NCI-H460 (cell line): ENCODE results near the gene CADPS. TPM values are rescaled to one million over a fixed set of nuclear protein-coding genes. Genes with fewer than 3 reads are reported as not detected.

Experiments used
- DNase-seq: peaks from one replicate; pipeline ENCODE4 v3.0.0-alpha.2; 2016; ENCODE audit warnings: low read depth; ENCODE audit errors: extremely low read depth
- total RNA-seq: library from RNA; depleted of rRNA; stranded (reverse); fragments of >200 nt; shearing (Covaris generic); gene quantifications from 2 replicates; pipeline ENCODE4 v1.2.3, GENCODE V29; 2014

The CADPS gene
- total RNA-seq, 1 experiment from 2014 or later: not detected

DNA sequence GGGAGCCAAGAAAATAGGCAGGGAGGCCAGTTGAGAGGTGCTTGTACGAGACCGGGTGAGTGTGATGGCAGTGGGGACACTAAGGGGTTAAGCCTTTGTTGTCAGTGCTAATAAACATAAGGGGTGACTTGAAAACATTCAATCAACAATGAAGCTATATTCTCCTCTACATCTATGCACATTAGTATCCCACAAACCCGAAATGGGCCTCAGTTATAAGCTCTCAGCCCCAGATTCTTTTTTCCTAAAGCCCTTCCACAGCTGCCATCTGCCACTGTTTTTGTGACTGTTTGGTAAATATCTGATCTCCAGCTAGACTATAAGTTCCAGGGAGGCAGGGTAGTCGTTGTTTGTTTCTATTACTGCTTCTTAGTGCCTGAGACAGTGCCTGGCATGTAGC is 118.2 kb downstream of the CADPS start:
- DNase-seq: no peak

GRCh38 chr3:62755285-62755684 is 119.9 kb downstream of the CADPS start:
- DNase-seq: no peak

GRCh38 chr3:62749657-62750056 is 125.6 kb downstream of the CADPS start:
- DNase-seq: no peak

GRCh38 chr3:62749130-62749529 is 126.1 kb downstream of the CADPS start:
- no peak for DNase-seq

DNA sequence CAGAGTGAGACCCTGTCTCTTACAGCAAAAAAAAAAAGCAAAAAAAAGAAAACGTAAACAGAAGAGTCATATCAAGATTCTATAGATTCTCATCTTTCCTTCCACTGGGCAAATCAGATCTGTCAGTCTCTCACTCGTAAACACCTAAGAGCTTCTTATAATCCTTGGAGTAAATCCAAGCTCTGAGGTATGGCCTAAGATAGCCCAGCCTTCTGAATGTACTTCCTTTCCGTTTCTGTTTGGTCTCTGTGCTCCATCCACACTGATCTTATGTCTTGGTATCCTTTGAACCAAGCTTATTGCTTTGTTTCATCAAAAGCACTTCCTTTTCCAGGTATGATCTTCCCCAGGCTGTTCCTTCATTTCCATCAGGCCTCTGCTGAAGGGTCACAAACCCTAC is 137.8 kb downstream of the CADPS start:
- DNase-seq: no peak

- DNase-seq: no peak
Observed at GRCh38 chr3:62735510-62735909, 139.7 kb downstream of the CADPS start.

DNA sequence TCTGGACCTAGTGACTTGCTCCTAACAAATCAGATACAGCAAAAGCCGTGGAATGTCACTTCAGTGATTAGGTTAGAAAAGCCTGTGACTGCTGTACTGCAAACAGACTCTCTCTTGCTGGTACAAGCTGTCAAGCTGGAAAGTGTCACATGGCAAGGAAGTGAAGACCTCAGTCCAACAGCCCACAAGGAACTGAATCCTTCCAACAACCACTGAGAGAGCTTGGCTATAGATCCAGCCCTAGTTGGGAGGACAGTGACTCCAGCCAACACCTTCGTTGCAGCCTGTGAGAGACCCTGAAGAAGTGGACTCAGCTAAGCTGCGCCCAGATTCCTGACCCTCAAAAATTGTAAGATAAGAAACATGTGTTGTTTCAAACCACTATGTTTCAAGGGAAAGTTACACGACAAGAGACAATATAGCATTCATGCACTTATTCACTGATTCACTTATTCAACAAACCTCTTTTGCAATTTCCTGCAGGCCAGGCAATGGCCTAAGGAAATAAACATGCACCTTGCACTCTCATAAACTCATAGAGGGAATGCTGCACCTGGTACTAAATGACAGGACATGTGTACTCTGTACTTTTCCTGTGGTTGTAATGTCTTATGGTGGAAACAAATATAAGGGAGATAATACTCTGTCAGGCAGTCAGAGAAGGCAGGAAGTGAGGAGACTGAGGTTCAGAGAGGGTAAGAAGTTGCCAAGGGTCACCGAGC is 142.9 kb downstream of the CADPS start:
- DNase-seq: no peak

DNA sequence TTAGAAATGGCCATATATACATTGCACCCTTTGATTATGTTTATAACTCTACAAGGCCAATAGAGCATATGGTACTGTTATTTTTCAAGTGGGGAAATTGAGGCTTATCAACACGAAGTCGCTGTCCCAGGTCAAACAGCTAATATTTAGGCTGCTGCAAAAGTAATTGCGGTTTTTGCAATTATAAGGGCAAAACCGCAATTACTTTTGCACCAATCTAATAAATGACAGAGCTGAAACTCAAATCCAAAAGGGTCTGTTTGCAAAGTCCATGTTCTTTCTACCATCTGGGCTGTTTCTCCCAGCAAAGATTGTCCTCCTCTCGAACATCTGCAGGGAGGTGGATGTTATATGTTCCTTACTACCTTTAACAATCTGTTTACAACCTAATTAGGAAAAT is 147.2 kb downstream of the CADPS start:
- no peak for DNase-seq

DNA sequence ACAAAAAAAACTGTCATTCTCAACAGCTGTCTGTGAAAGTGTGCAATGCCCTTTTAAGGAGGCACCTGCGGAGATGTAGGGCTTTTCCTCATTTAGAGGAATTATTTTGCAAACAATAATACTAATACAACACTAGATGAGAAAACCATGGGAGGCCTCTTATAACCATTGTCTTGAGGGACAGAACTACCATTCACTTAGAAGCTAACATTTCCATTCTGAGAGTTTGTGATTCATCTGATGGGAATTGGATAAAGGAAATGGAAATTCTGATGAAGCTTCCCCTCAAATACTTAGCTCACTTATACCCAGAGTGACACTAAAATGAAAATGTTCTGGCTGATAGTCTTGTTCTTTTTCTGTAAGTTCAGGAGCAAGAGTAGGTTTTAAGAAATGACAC is 147.7 kb downstream of the CADPS start:
- no peak for DNase-seq

DNA sequence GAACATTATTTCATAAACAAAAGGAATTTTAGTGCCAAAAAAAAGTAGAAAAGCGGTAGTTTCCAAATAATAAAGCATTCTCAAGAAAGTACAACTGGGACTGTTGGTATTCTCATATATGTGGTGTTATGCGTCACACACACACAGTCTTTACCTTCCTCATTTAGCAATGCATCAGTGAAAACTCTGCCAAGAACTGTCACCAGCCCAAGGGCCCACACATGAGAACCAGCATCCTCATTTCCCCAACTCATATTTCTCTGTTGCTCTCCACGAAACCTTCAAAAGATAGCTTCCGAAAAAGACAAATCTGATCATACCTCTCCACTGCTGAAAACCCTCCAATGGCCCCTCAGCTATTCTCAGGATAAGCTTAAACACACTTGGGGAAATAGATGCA is 150.7 kb downstream of the CADPS start:
- DNase-seq: no peak

GRCh38 chr3:62723914-62724217 is 151.3 kb downstream of the CADPS start:
- no peak for DNase-seq

- DNase-seq: no peak
Observed at GRCh38 chr3:62723166-62723913, 151.9 kb downstream of the CADPS start.

DNA sequence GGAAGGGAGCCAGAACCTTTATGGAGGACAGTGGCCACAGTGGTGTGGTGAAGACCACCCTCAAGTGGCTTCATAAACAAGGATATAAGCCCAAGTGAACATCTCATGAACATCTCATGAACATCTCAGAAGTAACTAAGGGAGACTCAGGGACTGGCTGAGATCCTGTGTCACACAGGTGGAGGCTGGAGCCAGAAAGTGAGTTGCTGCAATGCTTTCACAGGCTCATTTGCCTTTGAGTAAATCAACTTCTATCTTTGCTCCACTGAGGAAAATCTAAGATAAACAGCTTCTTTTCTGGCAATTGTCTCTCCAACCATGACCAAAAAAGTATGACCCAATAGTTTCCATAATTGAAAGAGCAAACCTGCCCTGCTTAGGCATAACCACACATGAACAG is 152.9 kb downstream of the CADPS start:
- no peak for DNase-seq

DNA sequence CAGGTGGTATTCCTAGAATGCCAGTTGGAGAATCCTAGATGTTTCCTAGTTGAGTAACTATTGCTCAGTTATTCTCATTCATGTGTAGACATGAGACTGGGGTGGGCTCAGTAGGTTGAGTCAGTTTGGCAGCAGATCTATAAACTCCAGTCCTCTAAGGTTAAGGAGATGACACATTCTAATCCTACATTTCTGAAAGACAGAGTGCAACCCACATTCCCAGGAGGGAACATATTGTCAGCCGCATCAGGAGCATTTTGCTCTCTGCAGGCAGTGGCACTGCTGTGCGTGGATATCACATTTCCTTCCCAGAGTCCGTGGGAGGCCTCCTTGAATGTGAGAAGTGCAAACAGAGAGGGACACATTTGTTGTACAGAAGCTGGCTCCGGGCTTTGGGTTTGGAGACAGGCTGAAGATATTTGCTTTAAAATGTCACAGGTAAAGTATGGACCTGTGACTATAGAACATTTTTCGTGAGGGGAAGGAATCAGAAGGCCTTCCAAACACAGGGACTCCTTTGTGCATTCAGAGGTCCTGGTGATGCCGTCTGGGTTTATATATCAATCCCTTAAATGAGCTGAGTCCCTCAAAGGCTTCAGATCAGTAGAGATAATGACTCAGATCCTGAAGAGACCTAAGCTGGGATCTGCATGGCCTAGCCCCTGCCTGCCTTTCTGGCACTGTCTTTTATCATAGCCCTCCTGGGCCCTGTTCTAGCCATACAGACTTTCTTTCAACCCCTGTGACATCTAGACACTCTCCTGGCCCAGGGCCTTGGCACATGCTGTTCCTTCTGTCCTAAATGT is 156.5 kb downstream of the CADPS start:
- no peak for DNase-seq

DNA sequence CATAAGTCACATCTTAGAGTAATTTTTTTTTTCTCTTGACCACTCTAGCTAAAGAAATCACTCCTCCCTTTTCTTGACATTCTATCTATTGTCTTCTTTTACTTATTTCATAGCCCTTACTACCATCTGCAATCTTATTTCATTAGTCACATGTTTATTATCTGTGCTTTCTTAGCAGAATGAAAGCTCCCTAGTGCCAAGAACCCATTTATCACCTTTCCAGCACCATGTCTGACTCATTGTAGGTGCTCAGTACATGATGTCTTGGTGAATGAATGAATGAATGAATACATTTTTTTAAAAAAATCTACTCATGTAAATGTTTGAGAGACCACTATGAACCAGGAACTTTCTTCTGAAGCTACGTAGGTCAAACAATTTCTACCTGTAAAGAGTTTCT is 157.2 kb downstream of the CADPS start:
- DNase-seq: no peak

- DNase-seq: no peak
Observed at GRCh38 chr3:62712746-62713145, 162.5 kb downstream of the CADPS start.

GRCh38 chr3:62710751-62711150 is 164.5 kb downstream of the CADPS start:
- DNase-seq: no peak

DNA sequence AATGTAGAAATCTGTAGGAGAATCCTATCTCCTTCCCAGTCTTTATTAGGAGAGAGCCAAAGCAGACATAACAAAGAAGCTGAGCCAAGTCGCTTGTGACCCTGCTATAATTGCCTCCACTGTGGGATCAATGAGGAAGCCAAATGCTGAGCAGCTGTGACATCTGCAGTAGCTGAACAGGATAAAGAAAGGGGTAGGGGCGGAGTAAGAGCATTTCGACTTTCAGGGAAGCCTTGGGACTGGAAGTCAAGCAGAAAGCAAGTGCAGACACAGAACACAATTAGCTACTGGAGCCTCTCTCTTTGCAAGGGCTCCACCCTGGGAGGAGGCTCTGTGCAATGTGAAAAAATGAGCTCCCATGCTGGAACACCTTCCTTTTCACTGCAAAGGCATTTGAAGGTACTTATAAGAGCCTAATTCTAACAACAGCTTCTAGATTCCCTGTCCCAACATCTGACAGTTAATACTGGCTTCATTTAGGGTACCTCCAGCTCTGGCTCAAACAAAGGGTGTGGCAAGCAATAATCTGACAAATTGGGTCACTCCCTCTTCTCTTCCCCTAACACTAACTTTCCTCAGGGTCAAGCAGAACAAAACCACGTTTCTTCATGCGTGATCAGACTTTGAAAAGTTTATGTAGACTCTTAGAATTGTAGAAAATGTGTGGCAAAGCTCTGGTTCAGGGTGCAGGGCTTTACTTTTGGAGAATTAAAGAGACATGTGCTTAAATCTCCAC is 166.4 kb downstream of the CADPS start:
- DNase-seq: no peak

DNA sequence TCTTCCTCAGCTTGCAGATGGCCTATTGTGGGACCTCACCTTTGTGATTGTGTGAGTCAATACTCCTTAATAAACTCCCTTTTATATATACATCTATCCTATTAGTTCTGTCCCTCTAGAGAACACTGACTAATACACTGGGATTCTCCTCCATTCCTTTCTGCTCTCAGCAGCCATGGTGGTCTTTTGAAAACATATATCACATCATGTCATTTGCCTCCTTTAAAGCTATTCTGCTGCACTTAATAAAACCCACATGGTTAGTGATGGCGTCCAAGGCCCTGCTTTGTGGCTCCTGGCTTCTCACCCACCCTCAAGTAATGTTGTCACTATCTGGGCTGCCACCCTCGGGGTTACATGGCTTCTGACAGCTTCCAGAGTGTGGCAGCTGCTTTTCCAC is 169.5 kb downstream of the CADPS start:
- no peak for DNase-seq

DNA sequence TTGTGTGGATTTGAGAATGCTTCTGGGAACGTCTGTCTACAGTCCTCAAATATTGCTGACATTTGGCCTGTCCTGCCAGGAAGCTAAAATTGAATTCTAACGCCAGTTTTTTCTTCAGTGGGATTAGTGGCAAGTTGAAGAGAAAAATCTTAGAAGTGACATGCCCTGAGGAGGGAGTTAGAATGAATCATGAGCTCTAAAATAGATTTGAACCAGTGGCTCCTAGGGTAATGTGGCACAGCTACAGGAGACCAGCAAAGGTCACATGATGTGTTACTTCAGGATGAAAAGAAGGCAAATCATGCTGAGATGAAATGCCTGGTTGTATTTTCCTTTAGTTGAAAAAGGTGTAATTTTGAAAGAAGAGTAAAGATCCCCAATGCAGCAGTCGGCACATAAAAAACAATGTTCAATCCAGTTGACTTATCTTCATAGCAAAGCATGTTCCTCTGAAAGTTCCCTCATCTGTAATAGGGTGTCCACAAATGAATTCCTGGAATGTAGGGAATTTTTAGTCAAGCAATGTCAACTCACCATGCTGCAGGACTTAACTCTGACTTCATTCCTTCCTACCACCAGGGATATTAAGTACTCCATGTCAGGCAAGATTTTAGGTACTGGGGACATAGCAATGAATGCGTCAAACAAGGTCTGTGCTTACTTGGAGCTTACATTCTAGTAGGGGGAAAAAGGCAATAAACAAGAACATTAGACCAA is 171.6 kb downstream of the CADPS start:
- no peak for DNase-seq
